ENCODE results near the gene PRKG1. TPM values are rescaled to one million over a fixed set of nuclear protein-coding genes. Genes with fewer than 3 reads are reported as not detected.
A peak's percentile ranks its signal among the peaks of the same experiment; 100 is the strongest.
"Not testable (repeated sequence)": the region's sequence is repeated elsewhere in the genome, so short reads cannot be mapped to it uniquely, and the experiment has no call there.

The PRKG1 gene
- total RNA-seq, 1 donor from 2014 or later: 26.4 TPM

DNA sequence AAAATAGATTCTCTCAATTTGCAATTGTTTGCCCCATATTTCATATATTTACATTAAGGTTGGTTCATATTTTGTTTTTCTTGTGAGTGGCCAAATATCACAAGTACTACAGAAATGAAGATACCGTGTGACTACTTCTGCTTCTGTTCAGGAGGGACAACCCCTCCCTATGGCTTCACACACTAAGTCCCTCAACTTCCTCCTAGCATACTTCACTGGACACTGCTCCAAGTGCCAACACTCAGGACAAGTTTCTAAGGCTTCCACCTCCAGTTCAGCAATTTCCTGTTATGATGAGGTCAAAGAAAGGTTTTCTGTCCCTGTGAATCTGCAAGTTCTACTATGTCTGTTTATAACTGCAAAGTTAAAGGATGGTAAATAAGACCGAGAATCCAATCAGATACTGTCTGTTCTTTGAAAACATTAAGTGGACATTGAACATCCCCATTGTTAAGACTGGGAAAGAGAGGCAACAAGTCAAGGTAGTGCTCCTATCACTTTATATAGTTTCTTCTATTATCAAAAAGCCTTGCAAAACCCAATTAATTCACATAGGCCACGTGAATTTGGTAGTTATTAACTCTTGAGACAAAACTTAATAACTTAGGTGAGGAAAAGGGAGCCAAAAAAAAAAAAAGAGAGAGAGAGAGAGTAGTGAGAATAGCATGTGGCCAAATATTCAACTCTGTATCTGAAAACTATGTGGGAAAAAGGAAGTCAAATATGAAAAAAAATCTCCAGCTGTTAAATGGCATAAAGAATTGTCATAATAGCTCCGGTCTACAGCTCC lies 1158.5 kb downstream of the PRKG1 start:
- Histone ChIP-seq H3K4me3 (peak overlapping the region; percentile 40), H3K4me1 (no peaks in the 10 kb centered on the region), H3K27ac (no peak overlapping the region), H3K9ac (no peak overlapping the region), H3K4me2 (peak overlapping the region; percentile 70), H3F3A (ENCODE audit: low read depth) (no peaks in the 10 kb centered on the region), H3K27me3 (no peaks in the 10 kb centered on the region), H3K36me3 (no peaks in the 10 kb centered on the region), H4K20me1 (ENCODE audit: low read depth) (no peaks in the 10 kb centered on the region), H3K79me2 (ENCODE audit: low read depth) (no peaks in the 10 kb centered on the region), H3K9me3 (ENCODE audit: low read depth) (no peaks in the 10 kb centered on the region), H2AFZ (replicated peaks) (no peak overlapping the region)
- TF ChIP-seq EZH2 (IDR thresholded peaks at IDR 0.05) (no peak), EZH2phosphoT487 (IDR thresholded peaks at IDR 0.05) (no peak)
- TF ChIP-seq, protein P1, sequence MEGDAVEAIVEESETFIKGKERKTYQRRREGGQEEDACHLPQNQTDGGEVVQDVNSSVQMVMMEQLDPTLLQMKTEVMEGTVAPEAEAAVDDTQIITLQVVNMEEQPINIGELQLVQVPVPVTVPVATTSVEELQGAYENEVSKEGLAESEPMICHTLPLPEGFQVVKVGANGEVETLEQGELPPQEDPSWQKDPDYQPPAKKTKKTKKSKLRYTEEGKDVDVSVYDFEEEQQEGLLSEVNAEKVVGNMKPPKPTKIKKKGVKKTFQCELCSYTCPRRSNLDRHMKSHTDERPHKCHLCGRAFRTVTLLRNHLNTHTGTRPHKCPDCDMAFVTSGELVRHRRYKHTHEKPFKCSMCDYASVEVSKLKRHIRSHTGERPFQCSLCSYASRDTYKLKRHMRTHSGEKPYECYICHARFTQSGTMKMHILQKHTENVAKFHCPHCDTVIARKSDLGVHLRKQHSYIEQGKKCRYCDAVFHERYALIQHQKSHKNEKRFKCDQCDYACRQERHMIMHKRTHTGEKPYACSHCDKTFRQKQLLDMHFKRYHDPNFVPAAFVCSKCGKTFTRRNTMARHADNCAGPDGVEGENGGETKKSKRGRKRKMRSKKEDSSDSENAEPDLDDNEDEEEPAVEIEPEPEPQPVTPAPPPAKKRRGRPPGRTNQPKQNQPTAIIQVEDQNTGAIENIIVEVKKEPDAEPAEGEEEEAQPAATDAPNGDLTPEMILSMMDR (IDR thresholded peaks at IDR 0.05): no peak
- Mint-ChIP-seq H3K4me3 (peak overlapping the region; percentile 76), H3K9me3 (no peaks in the 10 kb centered on the region), H3K4me1 (no peaks in the 10 kb centered on the region), H3K27me3 (ENCODE audit: insufficient read depth, low read depth) (no peaks in the 10 kb centered on the region), H3K36me3 (no peaks in the 10 kb centered on the region), H3K27ac (no peak overlapping the region)
- no peak for DNase-seq (ENCODE audit: low spot score)

DNA sequence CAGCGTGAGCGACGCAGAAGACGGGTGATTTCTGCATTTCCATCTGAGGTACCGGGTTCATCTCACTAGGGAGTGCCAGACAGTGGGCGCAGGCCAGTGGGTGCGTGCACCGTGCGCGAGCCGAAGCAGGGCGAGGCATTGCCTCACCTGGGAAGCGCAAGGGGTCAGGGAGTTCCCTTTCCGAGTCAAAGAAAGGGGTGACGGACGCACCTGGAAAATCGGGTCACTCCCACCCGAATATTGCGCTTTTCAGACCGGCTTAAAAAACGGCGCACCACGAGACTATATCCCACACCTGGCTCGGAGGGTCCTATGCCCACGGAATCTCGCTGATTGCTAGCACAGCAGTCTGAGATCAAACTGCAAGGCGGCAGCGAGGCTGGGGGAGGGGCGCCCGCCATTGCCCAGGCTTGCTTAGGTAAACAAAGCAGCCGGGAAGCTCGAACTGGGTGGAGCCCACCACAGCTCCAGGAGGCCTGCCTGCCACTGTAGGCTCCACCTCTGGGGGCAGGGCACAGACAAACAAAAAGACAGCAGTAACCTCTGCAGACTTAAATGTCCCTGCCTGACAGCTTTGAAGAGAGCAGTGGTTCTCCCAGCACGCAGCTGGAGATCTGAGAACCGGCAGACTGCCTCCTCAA lies 1159.2 kb downstream of the PRKG1 start:
- H3K9ac ChIP-seq; H3K9me3 ChIP-seq (ENCODE audit: low read depth); H3K9me3 Mint-ChIP-seq; H3K36me3 Mint-ChIP-seq; H3K27ac ChIP-seq; H3K27me3 ChIP-seq; H3K27ac Mint-ChIP-seq; DNase-seq (ENCODE audit: low spot score); H3K27me3 Mint-ChIP-seq (ENCODE audit: insufficient read depth, low read depth); H3K36me3 ChIP-seq; H3K4me1 ChIP-seq; H3K4me1 Mint-ChIP-seq; H3K79me2 ChIP-seq (ENCODE audit: low read depth); H3F3A ChIP-seq (ENCODE audit: low read depth); H2AFZ ChIP-seq (replicated peaks); H4K20me1 ChIP-seq (ENCODE audit: low read depth): not testable (repeated sequence)
- peak overlapping the region; percentile 76 for H3K4me3 Mint-ChIP-seq
- peak overlapping the region; percentile 40 for H3K4me3 ChIP-seq
- peak overlapping the region; percentile 70 for H3K4me2 ChIP-seq

DNA sequence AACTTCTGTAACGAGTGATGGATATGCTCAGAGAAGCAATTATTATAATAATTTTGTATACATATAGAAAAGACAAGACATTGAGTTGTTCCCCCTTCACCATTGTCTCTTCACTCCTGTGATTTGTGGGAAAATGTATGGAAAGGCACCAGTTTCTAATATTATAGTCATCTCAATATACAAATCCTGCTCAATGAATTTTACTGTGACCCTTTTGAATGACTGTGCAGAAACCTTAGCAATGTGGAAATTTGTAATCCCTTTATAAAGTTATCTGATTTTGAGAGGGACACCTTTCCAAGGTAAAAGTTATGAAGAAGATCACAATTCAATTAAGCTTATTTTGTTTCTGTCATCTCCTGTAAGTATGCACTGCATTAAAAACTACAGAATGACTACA lies 1165.5 kb downstream of the PRKG1 start:
- H3K4me2 ChIP-seq: no peak overlapping the region
- no peak overlapping the region for H3K4me3 ChIP-seq
- Mint-ChIP-seq H3K4me1 (no peaks in the 10 kb centered on the region), H3K9me3 (no peaks in the 10 kb centered on the region), H3K27me3 (ENCODE audit: insufficient read depth, low read depth) (no peaks in the 10 kb centered on the region), H3K4me3 (no peak overlapping the region), H3K36me3 (no peaks in the 10 kb centered on the region), H3K27ac (no peak overlapping the region)
- no peaks in the 10 kb centered on the region for H3K27me3 ChIP-seq
- TF ChIP-seq, protein P1 (IDR thresholded peaks at IDR 0.05): no peak
- TF ChIP-seq EZH2 (IDR thresholded peaks at IDR 0.05): no peak
- H4K20me1 ChIP-seq (ENCODE audit: low read depth): no peaks in the 10 kb centered on the region
- no peak overlapping the region for H2AFZ ChIP-seq (replicated peaks)
- DNase-seq (ENCODE audit: low spot score): no peak
- H3K27ac ChIP-seq: no peak overlapping the region
- H3K79me2 ChIP-seq (ENCODE audit: low read depth): no peaks in the 10 kb centered on the region
- H3F3A ChIP-seq (ENCODE audit: low read depth): no peaks in the 10 kb centered on the region
- no peaks in the 10 kb centered on the region for H3K9me3 ChIP-seq (ENCODE audit: low read depth)
- no peaks in the 10 kb centered on the region for H3K4me1 ChIP-seq
- H3K36me3 ChIP-seq: no peaks in the 10 kb centered on the region
- no peak overlapping the region for H3K9ac ChIP-seq

DNA sequence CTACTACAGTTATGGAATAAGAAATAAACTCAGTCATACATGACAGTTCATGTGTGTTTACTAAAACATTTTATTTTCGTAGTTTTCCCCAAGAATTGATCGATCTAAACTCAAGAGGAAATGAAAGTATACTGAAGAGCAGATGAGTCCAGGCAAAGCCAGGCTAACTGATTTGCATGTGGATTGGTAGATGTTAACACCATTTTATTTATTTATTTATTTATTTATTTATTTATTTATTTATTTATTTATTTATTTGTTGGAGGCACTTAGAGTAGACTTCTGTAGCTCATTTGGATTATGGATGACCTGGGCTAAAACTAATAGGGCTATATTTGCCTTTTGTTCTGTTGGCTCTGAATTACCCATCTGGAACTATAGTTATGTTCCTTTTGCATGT lies 1171.3 kb downstream of the PRKG1 start:
- Histone ChIP-seq H3F3A (ENCODE audit: low read depth) (peaks cover 4% of the 10 kb centered on the region), H4K20me1 (ENCODE audit: low read depth) (no peaks in the 10 kb centered on the region), H3K36me3 (no peaks in the 10 kb centered on the region), H3K27ac (no peak overlapping the region), H3K4me3 (no peak overlapping the region), H3K4me2 (no peak overlapping the region), H3K9me3 (ENCODE audit: low read depth) (no peaks in the 10 kb centered on the region), H2AFZ (replicated peaks) (no peak overlapping the region), H3K79me2 (ENCODE audit: low read depth) (no peaks in the 10 kb centered on the region), H3K27me3 (no peaks in the 10 kb centered on the region), H3K9ac (no peak overlapping the region), H3K4me1 (no peaks in the 10 kb centered on the region)
- no peak for DNase-seq (ENCODE audit: low spot score)
- H3K9me3 Mint-ChIP-seq: no peaks in the 10 kb centered on the region
- H3K27me3 Mint-ChIP-seq (ENCODE audit: insufficient read depth, low read depth): peaks cover 2% of the 10 kb centered on the region
- H3K4me3 Mint-ChIP-seq: no peak overlapping the region
- H3K36me3 Mint-ChIP-seq: no peaks in the 10 kb centered on the region
- H3K27ac Mint-ChIP-seq: no peak overlapping the region
- no peaks in the 10 kb centered on the region for H3K4me1 Mint-ChIP-seq
- TF ChIP-seq EZH2 (IDR thresholded peaks at IDR 0.05) (no peak), EZH2phosphoT487 (IDR thresholded peaks at IDR 0.05) (no peak)
- TF ChIP-seq, protein P1 (IDR thresholded peaks at IDR 0.05): no peak

DNA sequence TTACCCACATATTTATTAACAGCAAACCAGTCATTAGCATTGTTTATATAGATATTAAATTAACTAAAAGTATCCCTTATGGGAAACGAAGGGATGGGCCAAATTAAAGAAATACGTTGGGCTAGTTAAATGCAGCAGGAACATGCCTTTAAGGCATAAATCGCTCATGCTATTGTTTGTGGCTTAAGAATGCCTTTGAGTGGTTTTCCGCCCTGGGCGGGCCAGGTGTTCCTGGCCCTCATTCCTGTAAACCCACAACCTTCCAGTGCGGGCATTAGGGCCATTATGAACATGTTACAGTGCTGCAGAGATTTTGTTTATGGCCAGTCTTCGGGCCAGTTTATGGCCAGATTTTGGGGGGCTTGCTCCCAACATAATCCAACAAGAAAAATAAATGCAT lies 1173.6 kb downstream of the PRKG1 start:
- not testable (repeated sequence) for H3K4me1 Mint-ChIP-seq; H3K9ac ChIP-seq; H3K27ac ChIP-seq; H3K4me3 Mint-ChIP-seq; H3K4me1 ChIP-seq; H3K27ac Mint-ChIP-seq; H3F3A ChIP-seq (ENCODE audit: low read depth); H3K36me3 Mint-ChIP-seq; H3K79me2 ChIP-seq (ENCODE audit: low read depth); H3K4me3 ChIP-seq; H2AFZ ChIP-seq (replicated peaks); H3K27me3 Mint-ChIP-seq (ENCODE audit: insufficient read depth, low read depth); H4K20me1 ChIP-seq (ENCODE audit: low read depth); DNase-seq (ENCODE audit: low spot score); H3K36me3 ChIP-seq; H3K4me2 ChIP-seq; H3K27me3 ChIP-seq; H3K9me3 ChIP-seq (ENCODE audit: low read depth); H3K9me3 Mint-ChIP-seq
